GM19467 (cell line): ENCODE results near the gene STARD8.
"Not testable (repeated sequence)": the region's sequence is repeated elsewhere in the genome, so short reads cannot be mapped to it uniquely, and the experiment has no call there.

Experiments
- ATAC-seq: cut with Tn5 transposase; IDR thresholded peaks from one replicate; pipeline ENCODE4 v1.9.1; 2021; ENCODE audit warnings: mild to moderate bottlenecking, moderate library complexity; ENCODE audit not compliant: unreplicated experiment

The STARD8 gene, protein sequence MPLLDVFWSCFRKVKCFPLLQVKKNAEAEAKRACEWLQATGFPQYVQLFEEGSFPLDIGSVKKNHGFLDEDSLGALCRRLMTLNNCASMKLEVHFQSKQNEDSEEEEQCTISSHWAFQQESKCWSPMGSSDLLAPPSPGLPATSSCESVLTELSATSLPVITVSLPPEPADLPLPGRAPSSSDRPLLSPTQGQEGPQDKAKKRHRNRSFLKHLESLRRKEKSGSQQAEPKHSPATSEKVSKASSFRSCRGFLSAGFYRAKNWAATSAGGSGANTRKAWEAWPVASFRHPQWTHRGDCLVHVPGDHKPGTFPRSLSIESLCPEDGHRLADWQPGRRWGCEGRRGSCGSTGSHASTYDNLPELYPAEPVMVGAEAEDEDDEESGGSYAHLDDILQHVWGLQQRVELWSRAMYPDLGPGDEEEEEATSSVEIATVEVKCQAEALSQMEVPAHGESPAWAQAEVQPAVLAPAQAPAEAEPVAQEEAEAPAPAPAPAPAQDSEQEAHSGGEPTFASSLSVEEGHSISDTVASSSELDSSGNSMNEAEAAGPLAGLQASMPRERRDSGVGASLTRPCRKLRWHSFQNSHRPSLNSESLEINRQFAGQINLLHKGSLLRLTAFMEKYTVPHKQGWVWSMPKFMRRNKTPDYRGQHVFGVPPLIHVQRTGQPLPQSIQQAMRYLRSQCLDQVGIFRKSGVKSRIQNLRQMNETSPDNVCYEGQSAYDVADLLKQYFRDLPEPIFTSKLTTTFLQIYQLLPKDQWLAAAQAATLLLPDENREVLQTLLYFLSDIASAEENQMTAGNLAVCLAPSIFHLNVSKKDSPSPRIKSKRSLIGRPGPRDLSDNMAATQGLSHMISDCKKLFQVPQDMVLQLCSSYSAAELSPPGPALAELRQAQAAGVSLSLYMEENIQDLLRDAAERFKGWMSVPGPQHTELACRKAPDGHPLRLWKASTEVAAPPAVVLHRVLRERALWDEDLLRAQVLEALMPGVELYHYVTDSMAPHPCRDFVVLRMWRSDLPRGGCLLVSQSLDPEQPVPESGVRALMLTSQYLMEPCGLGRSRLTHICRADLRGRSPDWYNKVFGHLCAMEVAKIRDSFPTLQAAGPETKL

DNA sequence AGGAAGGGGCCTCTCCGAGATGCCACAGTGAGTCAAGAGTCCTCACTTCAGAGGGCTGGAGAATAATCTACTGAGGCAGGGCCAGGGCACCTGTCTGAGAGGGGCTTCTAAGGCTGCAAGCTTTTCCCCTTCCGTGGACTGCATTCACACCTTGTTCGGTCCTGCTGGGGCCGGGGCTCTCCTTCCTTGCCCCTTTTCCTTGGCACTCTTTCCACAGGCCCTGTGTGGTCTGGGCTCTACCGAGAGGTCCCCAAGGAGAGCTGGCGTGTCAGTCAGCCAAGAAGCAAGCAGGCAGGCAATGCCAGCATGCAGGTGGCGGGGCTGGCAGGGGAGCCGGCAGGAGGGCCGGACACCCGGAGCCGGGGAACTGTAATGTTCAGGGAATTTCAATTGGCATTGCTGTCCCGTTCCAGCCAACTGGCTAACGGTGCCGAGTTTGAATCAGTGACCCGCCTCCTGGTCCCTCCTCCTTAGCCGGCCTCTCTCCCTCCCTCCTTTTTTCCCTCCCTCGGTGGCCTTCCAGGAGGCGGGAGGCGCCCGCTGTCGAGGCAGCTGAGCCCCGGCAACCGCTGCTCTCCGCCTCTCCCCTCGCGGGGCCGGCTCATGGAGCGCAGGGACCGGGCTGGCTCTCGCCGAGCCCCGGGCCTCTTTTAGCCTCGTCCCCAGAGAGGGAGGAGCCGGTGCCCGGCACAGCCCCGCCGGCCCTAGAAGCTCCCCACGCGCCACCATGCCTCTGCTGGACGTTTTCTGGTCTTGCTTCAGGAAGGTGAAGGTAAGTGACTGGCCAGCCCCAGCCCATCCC, at the start of gene STARD8:
TSS of gene STARD8 (plus strand) at position 511 of the 802 bp plus-strand sequence. CDS start at position 728, 217 bp downstream.
- no peak for ATAC-seq

GRCh38 chrX:68598841-68599240, 48.6 kb upstream of the STARD8 start:
- ATAC-seq = no peak

- ATAC-seq = no peak
These were observed 48.0 kb upstream of the STARD8 start for GRCh38 chrX:68599256-68600152.

DNA sequence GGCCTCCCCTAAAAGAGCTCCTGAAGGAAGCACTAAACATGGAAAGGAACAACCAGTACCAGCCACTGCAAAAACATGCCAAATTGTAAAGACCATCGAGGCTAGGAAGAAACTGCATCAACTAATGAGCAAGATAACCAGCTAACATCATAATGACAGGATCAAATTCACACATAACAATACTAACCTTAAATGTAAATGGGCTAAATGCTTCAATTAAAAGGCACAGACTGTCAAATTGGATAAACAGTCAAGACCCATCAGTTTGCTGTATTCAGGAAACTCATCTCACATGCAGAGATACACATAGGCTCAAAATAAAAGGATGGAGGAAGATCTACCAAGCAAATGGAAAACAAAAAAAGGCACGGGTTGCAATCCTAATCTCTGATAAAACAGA, 43.2 kb upstream of the STARD8 start:
- not testable (repeated sequence) for ATAC-seq

DNA sequence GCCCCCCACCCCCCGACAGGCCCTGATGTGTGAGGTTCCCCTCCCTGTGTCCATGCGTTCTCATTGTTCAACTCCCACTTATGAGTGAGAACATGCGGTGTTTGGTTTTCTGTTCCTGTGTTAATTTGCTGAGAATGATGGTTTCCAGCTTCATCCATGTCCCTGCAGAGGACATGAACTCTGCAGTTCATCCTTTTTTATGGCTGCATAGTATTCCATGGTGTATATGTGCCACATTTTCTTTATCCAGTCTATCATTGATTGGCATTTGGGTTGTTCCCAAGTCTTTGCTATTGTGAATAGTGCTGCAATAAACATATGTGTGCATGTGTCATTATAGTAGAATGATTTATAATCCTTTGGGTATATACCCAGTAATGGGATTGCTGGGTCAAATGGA, 32.7 kb upstream of the STARD8 start:
- ATAC-seq = not testable (repeated sequence)

DNA sequence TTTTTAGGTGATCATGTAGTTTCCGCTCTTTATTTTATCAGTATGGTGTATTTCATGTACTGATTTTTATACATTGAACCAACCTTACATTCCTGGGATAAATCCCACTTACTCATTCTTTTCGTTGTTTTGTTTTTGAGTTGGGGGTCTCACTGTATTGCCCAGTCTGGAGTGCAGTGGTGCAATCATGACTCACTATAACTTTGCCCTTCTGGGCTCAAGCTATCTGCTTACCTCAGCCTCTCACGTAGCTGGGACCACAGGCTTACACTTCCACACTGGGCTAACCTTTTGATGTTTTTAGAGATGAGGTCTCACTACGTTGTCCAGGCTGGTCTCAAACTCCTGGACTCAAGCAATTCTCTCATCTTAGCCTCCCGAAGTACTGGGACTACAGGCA, 19.5 kb upstream of the STARD8 start:
- no peak for ATAC-seq

GRCh38 chrX:68629936-68630335, 17.5 kb upstream of the STARD8 start:
- ATAC-seq = not testable (repeated sequence)

DNA sequence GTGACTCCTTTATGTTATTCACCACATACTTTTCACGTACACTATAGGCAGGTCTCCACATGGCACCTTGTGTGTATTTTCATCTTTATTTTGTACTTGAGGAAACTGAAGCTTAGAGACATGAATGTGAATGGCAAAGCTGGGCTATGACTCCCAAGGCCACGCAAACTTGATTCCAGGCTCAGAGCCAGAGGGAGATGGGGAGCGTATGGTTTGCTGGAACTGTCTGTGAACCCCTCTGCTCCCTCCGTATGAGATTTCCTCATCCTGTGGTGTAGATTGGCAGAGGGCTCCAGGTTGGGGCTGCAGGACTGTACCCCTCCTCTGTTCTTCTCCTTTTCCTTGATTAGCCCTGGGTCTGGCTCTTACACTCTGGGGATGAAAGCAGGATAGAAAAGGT, 16.1 kb upstream of the STARD8 start:
- no peak for ATAC-seq

DNA sequence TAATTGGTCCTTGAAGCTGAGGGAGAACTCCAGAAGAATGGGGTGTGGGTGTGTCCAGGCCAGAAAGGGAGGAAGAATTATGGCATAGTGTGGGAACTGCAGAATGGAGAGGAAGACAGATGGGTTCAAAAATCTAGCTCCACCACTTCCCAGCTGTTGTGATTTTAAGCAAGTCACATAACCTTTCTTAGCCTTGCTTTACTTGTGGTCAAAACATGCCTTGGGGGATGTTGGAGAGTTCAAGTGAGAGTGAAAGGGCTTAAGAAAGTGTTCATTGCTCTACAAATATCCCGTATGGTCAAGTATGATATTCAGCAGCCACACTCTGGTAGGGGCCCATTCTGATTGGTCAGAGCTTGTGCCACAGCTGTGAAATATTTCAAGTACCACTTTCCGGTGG, 15.0 kb upstream of the STARD8 start:
- ATAC-seq = no peak

DNA sequence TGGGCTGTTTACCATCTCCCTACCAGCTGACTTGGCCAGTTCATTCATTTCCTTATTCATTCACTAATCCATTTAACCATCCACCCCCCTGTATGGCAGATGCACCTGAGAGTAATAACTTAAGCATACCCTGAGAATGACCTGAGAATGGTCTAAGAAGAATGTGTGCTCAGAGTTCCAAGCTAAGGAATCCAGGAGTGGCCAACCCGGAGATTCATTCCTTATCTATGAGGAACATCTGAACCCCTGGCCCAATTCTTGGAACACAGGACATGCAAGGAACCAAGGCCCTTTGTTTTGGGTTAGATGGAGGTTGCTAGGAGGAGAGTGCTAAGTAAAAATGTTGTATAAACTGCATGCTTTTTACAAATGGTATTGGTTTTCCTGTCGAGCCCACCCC, 13.5 kb upstream of the STARD8 start:
- ATAC-seq = no peak

GRCh38 chrX:68634649-68635227, 12.7 kb upstream of the STARD8 start:
- no peak for ATAC-seq

GRCh38 chrX:68640661-68641060, 6.8 kb upstream of the STARD8 start:
- ATAC-seq = no peak

DNA sequence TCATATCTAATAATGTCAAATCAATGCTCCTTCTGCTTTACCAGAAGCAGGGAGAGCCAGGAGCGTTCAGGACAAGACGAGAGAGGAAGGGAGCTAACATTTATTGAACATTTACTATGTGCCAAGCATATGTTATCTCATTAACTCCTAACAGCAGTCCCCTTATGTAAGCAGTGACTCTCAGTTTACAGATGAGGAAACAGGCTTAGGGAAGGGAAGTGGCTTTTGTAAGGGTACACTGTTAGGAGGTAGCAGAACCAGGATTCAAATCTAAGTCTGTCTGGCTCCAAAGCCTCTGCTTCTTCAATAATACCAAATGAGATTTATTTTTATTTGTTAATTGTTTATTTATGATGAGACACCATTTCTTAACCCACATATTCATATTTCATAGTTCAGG, 2.6 kb upstream of the STARD8 start:
- ATAC-seq = no peak

- no peak for ATAC-seq
These were observed 1.0 kb upstream of the STARD8 start for GRCh38 chrX:68646421-68646820.

DNA sequence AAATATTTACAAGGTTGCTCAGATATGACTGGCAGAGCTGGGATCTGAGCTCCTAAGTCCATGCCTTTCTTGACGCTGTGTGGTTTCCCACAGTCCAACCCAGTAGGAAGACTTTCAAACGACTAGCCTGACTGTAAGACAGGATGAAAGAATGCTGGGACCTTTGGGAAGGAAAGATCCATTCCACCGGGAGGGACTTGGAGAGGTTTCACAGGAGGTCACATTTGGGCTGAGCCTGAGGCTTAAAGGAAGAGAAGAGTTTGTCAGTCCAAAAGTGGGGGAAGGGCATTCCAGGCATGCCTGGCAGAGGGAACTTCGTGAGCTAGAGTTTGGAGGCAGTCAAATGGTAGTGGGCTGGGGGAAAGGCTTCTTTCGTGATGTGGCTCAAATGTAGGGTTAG, 1.5 kb downstream of the STARD8 start:
- no peak for ATAC-seq

- ATAC-seq = no peak
These were observed 3.0 kb downstream of the STARD8 start for GRCh38 chrX:68650491-68650890.

DNA sequence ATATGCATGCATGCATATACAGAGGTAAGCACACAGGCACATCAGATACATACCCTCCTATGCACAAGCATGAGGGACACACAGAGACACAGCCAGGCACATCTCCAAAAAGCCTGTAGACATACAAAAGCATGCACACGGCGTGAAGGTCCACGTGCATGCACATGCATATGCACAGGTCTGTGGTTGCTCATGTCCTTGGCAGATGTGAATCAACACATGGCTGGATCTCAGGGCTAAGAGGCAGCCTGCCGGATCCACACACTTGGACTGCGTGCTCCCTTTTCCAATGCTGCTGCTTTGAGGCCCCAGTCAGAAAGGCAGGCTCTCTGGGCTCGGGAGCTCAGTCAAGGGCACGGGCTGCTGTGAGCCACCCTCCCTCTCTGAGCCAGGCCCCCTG, 3.6 kb downstream of the STARD8 start:
- ATAC-seq = no peak

DNA sequence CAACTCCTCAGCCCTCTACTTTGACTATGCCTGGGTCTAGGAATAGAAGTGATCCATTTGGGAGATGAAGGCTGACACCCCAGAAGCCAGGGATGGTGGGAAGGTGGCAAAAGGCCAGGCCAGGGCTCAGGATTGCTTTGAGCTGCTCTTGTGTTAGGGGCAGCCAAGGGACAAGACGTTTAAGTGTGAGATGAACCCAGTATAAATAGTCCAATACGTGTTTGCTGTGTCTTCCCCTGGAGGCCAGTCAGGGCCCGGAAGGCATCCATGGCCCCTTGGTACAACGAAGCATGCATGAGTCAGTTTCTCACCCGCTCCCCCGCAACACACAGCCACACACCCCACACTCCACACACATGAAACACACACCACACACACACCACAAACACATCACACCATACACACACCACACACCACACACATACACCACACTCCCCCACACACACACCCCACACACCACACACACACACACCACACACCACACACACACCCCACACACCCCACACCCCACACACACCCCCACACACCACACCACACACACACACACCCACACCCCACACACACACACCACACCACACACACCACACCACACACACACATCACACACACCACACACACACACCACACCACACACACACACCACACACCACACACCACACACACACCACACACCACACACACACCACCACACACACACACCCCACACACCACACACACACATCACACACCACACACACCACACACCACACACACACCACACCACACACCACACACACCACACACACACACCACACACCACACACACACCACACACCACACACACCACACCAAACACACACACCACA, 5.1 kb downstream of the STARD8 start:
- ATAC-seq = no peak
